GM19438 (cell line): ENCODE data around the gene ARF1.
A peak's percentile ranks its signal among the peaks of the same experiment; 100 is the strongest.

ENCODE experiments used
- ATAC-seq: cut with Tn5 transposase; IDR thresholded peaks from one replicate; pipeline ENCODE4 v1.9.1; 2021; ENCODE audit warnings: low read depth; ENCODE audit not compliant: unreplicated experiment

The ARF1 gene

DNA sequence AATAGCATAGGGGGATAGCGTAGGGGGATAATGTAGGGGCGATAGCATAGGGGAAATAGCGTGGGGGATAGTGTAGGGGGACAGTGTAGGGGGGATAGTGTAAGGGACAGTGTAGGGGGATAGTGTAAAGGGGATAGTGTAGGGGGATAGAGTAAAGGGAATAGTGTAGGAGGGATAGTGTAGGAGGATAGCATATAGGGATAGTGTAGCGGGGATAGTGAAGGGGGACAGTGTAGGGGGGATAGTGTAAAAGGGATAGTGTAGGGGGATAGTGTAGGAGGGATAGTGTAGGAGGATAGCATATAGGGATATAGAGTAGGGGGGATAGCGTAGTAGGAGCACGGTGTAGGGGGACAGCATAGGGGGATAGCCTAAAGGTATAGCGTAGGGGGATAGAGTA is 14.1 kb upstream of the ARF1 start:
- no peak for ATAC-seq

GRCh38 chr1:228070173-228070572 is 12.3 kb upstream of the ARF1 start:
- ATAC-seq = no peak

- ATAC-seq = no peak
Measured at GRCh38 chr1:228070851-228071250, 11.7 kb upstream of the ARF1 start.

DNA sequence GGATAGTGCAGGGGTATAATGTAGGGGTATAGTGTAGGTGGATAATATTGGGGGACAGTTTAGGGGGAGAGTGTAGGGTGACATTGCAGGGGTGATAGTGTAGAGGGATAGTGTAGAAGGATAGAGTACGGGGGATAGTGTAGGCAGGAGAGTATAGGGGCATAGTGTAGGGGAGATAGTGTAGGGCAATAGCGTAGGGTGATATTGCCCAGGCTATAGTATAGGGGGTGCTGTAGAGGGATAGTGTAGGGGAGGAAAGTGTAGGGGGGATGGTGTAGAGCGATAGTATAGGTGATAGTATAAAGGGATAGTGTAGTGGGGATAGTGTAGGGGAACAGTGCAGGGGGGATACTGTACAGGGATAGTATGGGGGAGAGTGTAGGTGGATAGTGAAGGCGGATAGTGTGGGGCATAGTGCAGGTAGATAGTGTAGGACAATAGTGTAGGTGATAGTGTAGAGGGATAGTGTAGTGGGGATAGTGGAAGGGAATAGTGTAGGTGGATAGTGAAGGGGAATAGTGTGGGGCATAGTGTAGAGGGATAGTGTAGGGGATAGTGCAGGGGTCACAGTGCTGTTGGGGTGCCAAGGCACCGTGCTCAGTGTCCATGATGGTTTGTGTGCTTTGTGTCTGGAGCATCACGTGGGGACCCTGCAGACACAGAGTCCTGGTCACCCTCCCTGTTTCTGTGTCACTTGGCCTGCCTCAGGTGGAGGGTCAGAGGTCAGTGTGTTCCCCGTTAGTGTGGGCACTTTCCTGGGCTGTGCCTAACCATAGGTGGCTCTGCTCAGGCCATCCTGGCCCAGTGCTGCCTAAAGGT is 10.5 kb upstream of the ARF1 start:
- no peak for ATAC-seq

GRCh38 chr1:228072658-228073043 is 9.9 kb upstream of the ARF1 start:
- no peak for ATAC-seq

- no peak for ATAC-seq
Measured at GRCh38 chr1:228073061-228073856, 9.2 kb upstream of the ARF1 start.

GRCh38 chr1:228073857-228074545 is 8.5 kb upstream of the ARF1 start:
- no peak for ATAC-seq

DNA sequence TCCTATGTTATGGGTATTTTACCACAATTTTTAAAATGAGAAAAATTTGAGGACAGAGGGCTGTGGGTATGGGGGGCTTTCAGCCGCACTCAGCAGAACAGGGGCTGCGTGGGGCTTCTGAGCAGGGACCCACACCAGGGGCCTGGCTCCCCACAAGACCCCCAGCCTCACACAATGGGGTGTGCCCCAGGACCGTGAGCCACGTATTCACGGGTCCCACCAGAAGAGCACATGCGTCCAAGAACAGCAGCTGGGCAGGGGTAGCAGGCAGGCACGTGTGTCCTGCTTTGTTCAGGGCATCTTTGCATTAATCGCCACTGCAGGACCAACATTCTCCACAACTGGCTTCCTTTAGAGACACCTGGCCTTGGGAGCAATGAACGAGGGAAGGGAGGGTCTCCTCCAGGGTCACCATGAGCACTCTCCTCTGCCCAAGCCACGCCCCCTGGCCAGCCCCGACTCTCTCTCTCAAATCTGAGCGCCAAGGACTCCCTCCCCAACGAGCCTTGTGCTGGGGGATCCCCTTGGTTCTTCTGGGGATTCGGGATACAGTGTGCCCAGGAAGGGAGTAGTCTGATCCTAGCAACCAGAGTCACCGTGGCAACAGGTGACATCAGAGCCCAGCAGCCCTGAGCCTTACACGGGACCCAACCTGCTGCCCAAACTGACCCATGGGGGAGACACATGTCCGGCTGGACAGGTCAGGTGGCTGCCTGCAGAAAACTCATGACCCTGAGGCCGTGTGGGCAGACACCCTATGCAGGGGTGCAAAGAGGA is 7.4 kb upstream of the ARF1 start:
- no peak for ATAC-seq

DNA sequence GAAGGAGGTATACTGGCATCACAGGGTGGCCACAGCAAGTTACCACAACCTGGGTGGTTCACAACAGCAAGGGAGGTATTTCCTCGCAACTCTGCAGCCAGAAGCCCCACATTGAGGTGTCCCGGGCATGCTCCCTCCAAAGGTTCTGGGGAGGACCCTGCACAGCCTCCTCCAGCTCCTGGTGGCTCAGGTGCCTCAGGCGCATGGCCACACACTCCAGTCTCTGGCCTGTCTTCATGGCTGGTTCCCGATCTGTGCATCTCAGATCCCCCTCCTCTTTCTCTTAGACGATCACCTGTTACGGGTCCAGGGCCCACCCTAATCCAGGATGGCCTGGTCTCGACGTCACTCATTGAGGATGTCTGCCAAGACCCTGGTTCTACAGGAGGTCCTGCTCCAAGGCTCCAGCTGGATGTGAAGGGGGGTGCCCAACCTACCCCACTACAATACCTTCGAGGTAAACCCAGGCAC is 6.7 kb upstream of the ARF1 start:
- ATAC-seq = no peak

- no peak for ATAC-seq
Measured at GRCh38 chr1:228076796-228077430, 5.6 kb upstream of the ARF1 start.

- ATAC-seq = no peak
Measured at GRCh38 chr1:228077565-228078330, 4.8 kb upstream of the ARF1 start.

GRCh38 chr1:228079013-228079412 is 3.5 kb upstream of the ARF1 start:
- ATAC-seq = no peak

GRCh38 chr1:228079601-228080263 is 2.8 kb upstream of the ARF1 start:
- ATAC-seq = no peak

GRCh38 chr1:228081144-228081543 is 1.4 kb upstream of the ARF1 start:
- no peak for ATAC-seq

DNA sequence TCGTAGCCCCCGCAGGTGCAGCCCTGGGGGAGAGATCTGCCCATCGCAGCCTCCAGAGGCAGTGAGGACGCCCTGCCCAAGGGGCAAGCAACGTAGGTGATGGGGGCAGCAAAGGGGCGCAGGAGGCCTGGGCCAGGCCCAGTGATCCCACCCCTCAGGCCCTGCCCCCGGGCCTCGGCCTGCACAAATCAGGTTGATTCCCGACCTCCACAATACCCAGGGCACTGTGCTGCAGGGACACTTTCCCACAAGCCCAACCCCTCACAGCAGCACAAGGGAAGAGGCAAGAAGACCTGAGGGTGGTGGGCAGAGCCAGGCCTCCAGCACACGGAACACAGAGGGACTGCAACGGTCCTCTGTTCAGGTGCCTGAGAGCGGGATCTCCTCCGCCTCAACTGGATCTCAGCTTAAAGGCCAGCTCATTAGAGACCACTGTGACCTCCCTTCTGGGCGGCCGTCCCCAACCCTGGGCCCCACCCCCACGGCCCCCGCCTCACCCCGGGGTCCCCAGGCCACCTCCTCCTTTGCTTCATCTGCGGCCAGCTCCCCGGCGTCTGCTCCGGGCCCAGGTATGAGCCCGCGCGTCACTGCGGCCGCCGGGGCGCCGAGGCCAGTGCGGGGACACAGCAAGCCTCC is 812 bp upstream of the ARF1 start:
- ATAC-seq = peak; percentile 26

- peak; percentile 16 for ATAC-seq
Measured at GRCh38 chr1:228082918-228083870, 686 bp downstream of the ARF1 start.

DNA sequence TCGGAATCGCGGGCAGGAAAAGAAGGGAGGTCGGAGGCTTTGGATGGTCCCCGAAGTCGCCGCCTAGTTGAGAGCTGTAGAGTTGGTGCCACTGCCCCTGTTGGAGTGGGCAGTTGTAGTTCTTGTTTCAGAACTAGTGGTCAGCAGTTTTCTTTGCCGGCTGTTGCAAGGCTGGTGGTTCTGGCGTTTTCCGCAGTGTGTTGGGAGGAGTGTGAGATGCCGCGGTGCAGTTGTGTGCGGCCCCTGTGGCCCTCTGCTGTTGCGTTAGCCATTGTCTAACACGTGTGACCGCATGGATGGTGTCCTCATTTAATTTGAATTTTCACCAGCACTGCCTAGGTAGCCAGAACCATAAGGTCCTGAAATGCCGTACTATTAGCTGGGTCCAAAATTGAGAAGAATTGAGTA is 1.4 kb downstream of the ARF1 start:
- no peak for ATAC-seq
